Choroid plexus epithelial cell (primary cell): ENCODE data around the gene NBAS.
A peak's percentile ranks its signal among the peaks of the same experiment; 100 is the strongest.

Experiments
- DNase-seq: peaks from one replicate; pipeline ENCODE4 v3.0.0-alpha.2; 2010; ENCODE audit warnings: low read depth
- H3K4me3 ChIP-seq: 2 replicates; pipeline ENCODE4 v1.5.1; 2011; ENCODE audit warnings: low read depth, mild to moderate bottlenecking, control low read depth, low read length, moderate library complexity
- TF ChIP-seq, protein P1 (sequence below): conservative IDR thresholded peaks from 2 replicates; pipeline ENCODE4 v1.5.1; 2011; ENCODE audit warnings: low read depth, mild to moderate bottlenecking, control low read depth, inconsistent platforms, low read length, moderate library complexity

The NBAS gene

DNA sequence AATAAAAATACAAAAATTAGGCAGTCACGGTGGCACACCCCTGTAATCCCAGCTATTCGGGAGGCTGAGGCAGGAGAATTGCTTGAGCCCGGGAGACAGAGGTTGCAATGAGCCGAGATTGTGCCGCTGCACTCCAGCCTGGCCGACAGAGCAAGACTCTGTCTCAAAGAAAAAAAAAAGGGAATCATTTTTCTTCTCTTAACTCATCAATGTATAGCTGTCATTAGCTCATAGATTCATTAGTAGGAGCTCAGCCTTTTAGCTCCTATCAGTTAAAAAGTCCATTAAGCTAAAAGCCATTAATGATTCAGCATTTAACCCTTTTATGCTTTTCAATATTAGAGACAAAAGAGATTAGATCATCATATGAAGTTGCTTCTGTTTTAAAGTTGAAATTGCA, 5.8 kb upstream of the NBAS start:
- TF ChIP-seq, protein P1, sequence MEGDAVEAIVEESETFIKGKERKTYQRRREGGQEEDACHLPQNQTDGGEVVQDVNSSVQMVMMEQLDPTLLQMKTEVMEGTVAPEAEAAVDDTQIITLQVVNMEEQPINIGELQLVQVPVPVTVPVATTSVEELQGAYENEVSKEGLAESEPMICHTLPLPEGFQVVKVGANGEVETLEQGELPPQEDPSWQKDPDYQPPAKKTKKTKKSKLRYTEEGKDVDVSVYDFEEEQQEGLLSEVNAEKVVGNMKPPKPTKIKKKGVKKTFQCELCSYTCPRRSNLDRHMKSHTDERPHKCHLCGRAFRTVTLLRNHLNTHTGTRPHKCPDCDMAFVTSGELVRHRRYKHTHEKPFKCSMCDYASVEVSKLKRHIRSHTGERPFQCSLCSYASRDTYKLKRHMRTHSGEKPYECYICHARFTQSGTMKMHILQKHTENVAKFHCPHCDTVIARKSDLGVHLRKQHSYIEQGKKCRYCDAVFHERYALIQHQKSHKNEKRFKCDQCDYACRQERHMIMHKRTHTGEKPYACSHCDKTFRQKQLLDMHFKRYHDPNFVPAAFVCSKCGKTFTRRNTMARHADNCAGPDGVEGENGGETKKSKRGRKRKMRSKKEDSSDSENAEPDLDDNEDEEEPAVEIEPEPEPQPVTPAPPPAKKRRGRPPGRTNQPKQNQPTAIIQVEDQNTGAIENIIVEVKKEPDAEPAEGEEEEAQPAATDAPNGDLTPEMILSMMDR = no peak
- no peak overlapping the region for H3K4me3 ChIP-seq
- DNase-seq = no peak

DNA sequence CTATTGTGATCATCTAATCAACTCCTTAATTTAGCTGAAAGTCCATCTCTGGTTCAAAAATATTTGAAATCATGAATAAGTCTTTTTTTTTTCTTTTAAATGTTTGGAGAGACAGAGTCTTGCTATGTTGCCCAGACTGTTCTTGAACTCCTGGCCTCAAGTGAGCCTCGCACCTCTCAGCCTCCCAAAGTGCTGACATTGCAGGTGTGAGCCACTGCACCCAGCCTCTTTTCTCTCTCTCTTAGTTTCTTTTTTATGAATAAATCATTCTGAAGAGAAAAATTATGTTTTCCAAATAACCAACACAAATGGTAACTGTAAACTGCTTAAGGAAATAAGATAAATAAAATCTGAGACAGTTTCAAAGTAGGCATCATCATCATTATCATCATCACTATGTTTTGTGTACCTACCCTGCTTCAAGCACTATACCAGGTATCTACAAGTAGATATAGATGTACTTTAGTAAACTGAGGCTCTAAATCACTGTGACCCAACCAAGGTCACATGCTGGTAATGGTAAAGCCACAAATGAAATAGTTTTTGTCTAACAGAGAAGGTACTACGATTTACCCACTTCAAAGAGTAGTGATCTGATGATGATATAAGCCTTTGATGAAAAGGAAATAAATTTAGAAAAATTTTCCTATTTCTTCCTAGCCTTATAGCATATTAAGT, 5.0 kb upstream of the NBAS start:
- TF ChIP-seq, protein P1 = no peak
- no peak for DNase-seq

DNA sequence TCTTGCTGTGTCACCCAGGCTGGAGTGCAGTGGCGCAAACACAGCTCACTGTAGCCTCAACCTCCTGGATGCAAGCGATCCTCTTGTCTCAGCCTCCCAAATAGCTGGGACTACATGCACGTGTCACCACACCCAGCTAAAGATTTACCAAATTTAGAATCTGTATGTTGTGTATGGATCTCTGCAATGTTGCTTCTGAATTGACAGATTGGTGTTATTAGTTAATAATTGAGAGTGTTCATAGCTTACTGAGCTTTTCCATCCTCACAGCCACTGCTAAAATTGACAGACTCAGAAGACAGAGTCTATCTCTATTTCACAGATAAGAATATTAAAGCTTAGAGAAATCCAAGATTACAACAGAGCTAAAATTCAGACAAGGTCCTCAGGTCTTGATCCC, 4.3 kb upstream of the NBAS start:
- TF ChIP-seq, protein P1 = no peak
- no peak for DNase-seq
- H3K4me3 ChIP-seq = no peak overlapping the region

More for the DNA sequence above, 5.0 kb upstream of the NBAS start:
- H3K4me3 ChIP-seq = no peak overlapping the region

DNA sequence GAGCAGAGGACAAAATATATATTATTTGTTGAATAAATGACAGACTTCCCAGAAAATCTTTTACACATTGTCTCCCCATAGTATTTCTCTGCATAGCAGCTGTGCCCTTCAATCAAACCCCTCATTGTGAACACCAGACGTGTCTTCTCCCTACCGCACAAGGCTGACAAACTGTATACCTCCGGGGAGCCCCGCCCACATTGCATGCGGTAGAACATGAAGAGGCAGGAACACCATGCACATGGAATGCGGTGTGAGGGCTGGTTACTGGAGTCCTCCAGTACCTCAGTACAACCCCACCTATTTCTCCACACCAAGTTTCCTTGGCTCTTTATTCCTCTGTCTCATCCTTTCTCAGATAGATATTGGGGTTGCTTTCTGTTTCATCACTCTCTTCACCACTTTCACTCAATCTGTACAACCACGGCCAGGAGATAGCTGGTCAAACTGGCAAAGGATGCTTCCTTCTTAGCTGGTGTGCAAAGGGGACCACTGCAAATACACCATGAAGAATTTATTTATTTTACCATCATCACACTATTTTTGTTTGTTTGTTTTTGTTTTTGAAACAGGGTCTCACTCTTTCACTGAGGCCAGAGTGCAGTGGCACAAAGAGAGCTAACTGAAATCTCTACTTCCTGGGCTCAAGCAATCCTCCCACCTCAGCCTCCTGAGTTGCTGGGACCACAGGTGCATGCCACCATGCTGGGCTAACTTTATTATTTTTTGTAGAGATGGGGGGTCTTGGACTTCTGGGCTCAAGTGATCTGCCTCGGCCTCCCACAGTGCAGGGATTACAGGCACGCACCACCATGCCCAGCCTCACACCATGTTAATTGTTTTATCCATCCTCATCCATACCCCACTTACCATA, 2.3 kb upstream of the NBAS start:
- DNase-seq = no peak
- no peak overlapping the region for H3K4me3 ChIP-seq
- TF ChIP-seq, protein P1 = no peak

DNA sequence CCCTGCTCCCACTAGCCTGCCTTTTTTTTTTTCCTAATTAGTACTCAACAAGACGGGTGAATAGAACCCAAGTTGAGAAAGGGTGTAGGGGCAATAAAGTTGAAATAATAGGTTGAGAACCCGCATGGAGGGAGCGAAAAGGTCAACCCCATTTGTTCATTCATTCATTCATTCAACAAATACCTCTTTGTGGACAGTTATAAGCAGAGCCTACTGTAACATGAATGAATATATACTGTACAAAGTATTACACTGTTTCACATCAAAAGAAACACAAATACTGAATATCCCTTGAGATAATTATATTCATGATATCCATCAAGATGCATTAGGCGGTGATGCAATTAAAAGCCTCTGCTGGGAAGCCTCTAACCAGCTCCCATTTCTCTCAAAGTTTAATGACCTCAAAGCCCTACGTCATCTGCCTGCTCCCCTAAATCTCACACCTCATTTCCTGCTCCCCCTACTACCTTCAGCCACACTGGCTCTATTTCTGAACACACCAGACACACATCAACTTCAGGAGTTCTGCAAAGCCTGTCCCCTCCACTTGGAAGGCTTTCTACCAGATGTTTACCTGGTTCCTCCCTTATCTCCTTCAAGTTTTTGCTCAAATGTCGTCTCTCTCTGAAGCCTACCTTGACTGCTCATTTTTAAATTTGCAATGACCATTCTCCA, 1.4 kb upstream of the NBAS start:
- no peak overlapping the region for H3K4me3 ChIP-seq
- TF ChIP-seq, protein P1 = no peak
- DNase-seq = no peak

DNA sequence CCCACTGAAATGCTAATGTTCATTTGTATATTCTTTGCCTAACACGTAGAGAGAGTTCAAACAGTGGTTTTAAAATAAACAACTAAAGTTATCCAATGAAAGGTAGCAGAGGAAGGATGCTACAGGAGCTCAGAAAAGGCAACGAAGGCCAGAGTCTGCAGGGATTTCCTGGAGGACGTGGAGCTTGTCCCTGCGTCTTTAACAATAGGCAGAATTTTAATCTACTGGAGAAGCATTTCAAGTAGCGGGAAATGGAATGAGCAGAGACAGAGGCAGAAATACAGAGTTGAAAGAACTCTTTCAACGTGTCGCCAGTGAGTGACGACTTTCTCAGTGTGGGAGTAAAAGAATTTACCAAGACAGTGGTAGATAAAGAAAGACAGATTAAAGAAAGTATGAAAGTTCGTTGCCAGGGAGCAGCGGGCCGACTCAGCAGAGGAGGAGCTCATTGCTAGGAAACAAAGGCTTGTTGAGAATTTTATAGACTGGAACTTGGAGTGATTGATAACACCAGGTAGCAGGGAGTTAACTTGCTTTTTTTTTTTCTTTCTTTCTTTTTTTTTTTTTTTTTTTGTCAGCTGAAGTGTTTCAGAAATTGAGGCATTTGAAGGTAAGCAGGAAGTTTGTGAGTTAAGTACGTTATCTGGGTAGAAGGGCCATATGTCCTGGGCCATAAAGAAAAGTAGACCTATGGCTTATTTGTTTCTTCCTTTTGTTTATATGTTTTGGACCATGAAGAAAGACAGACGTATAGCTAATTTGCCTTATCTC, 625 bp upstream of the NBAS start:
- peak overlapping the region; percentile 78 for H3K4me3 ChIP-seq
- peak; percentile 52 for DNase-seq
- TF ChIP-seq, protein P1 = no peak
